DMS153 treated with DMSO at 0.1 percent for 48 hours (cell line): ENCODE data around the gene PHF20.
"Not testable (repeated sequence)": the region's sequence is repeated elsewhere in the genome, so short reads cannot be mapped to it uniquely, and the experiment has no call there.

Experiments used
- DNase-seq: peaks from one replicate; lab custom pipeline; 2025; ENCODE audit not compliant: unreplicated experiment; lab: John Stamatoyannopoulos, UW

Gene PHF20

GRCh38 chr20:35968930-35969329 is 197.1 kb downstream of the PHF20 start:
- no peak for DNase-seq

DNA sequence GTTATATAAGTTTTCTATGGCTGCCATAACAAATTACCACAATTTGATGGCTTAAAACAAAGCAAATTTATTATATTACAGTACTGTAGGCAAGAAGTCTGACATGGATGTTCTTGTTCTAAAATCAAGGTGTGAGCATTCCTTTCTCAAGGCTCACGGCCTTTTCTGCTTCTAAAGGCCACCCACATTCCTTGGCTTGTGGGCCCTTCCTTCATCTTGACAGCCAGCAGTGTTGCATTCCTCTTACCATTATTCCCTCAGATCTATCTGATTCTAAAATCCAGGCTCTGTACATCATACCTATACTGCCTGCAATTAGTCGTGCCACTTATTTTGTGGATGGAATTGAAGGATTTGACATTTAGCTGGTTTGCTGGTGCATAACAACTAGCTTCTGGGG is 200.2 kb downstream of the PHF20 start:
- DNase-seq, result no peak

DNA sequence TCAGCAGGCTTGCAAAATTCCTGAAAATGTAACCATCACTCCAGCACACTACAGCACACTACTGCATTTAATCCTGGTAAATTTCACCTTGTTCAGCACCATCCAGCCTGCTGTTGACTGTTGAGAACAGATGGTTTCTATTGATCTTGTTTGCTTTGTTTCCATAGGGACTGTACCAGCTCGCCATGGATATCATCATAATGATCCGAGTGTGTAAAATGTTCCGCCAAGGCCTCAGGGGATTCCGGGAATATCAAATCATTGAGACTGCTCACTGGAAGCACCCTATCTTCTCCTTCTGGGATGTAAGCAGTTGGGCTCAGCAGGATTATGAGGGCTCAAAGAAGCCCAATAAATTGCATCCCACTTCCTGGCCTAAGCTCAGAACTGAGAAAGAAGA is 200.6 kb downstream of the PHF20 start:
- no peak for DNase-seq

GRCh38 chr20:35974256-35974655 is 202.4 kb downstream of the PHF20 start:
- no peak for DNase-seq

DNA sequence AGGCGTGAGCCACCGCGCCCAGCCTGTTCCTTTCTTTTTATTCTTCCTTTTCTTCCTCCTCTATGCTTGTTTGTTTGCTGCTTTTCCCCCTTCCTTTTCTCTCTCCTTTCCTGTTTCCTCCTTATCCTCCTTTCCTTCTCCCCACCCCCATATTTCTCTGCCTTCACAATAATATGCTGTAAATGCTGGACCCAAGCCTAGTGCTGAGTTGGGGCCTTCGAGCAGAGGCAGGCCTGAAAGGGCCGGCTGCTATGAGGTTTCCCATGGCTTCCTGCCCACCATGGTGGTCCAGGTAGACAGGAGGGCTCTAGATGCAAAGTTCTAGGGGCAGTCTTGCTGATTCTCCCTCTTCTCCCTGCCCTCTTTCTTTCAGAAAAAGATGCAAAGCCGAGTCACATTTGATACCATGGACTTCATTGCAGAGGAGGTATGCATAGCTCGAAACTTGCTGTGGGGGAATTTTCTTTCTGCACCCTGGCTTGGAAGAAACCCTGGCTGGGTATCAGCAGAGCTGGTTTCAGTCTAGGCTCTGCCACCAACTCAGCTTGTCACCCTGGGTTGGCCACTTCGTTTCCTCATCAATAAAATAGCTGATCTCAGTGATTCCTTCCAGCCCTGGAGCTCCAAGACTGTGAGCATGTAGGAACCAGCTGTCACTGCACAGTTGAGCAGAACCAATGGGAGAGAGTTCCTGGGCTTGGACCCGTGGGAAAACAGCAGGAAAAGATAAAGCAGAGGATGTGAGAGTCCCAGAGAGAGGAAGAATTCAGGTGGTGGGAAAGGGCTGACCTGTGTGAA is 204.0 kb downstream of the PHF20 start:
- DNase-seq, result no peak

- DNase-seq, result no peak
These were observed 206.3 kb downstream of the PHF20 start for GRCh38 chr20:35978041-35978513.

GRCh38 chr20:35979544-35979943 is 207.7 kb downstream of the PHF20 start:
- no peak for DNase-seq

GRCh38 chr20:35981969-35982368 is 210.2 kb downstream of the PHF20 start:
- no peak for DNase-seq

GRCh38 chr20:35984382-35984781 is 212.6 kb downstream of the PHF20 start:
- no peak for DNase-seq

GRCh38 chr20:35985806-35986205 is 214.0 kb downstream of the PHF20 start:
- DNase-seq, result no peak

DNA sequence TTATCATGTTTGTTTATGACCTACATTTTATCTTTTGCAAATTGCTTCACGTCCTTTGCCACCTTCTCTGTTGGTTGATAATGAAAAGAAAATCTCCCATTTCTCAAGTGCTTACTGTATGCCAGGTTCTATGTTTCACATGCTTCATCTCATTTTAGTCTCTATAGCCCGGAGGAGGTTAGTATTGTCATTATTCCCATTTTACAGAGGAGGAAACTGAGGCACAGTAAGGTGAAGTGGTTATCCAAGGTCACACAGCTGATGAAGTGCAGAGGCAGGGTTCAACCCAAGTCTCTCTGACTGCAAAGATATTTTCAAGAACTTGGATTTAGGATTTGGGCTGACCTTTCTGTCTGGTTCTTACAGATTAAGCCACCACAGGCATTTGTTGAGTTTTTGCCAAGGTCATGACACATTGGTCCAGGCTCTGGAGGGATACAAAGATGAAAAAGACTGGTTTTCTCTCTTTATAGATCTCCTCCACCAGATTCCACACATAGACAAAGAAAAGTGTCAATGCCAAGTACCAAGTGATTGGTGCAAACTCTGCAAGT is 217.2 kb downstream of the PHF20 start:
- DNase-seq, result no peak

DNA sequence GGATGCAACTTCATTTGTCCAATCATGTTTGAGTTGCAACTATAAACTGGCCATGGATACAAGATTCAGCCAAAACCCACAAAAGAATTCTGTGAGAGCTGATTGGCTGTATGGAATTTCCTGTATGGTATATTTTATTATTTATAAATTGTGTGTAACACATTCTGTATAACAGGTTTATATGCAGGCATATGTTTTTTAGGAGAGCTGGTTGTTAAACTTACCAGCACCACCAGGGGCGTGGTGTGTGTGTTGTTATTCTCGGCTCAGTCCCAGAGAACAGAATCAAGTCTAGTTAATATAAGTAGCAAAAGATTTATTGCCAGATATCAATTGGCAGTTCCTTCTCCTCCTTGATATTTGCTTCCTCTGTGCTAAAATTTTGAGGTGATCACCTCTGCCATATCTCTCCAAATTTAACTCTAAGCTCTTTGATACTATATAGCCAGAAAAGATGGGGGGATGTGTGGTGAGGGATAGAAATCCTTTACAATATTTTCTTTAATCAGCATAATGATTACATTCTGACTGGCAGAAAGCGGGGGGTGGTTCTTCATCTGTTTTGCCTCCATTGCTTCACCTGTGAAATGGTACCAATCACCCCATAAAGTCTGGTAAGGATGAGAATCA is 219.4 kb downstream of the PHF20 start:
- no peak for DNase-seq

DNA sequence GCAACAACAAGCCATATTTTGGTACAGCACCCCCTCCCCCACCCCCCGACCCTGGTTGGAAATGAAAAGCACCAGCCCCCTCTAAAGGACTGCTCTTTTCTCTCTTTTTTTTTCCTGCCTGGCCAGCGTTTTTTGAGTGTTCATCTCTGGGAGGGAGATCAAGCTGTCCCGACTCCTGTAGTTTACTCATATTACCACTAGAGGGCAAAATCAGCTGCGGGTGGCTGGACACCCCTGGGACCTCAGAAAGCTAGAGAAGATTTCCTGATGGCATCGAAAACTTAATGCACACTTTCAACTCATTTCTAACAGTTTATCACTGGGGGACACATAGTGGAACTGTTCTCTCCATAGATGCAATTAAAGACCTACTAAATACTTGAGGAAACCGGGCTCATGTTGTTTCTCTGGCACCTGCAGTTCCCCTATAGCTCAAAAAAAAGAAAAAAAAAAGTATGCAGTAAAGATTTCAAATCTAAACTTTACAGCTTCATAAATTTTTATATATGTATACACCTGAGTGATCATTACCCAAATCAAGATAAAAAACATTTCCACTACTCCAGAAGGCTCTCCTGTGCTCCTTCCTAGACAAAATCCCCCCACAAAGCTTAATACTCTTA is 221.0 kb downstream of the PHF20 start:
- peak; percentile 51 for DNase-seq

DNA sequence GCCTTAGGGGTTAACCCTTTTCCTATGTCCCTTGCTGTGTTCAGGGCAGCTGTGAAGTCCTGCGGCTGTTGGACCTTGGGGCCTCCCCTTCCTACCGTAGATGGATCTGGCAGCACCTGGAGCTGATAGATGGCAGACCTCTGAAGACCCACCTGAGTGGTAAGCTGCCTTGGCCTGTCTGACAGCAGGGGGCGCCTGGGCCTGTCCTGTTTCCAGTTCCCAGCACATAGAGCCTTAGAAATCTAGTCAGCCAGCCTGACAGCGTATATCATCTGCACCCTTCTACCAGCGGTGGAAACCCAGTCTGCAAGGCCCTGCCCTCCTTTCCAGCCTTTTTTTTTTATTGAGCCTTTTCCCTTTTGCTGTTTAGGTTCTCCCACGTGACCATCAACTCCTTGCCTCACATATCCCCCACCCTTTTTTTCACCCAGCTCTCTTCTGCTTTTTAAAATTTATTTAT is 223.2 kb downstream of the PHF20 start:
- DNase-seq, result peak; percentile 81

- not testable (repeated sequence) for DNase-seq
These were observed 224.7 kb downstream of the PHF20 start for GRCh38 chr20:35996492-35996891.
